ENCODE results near the gene NSG1.

The NSG1 gene

DNA sequence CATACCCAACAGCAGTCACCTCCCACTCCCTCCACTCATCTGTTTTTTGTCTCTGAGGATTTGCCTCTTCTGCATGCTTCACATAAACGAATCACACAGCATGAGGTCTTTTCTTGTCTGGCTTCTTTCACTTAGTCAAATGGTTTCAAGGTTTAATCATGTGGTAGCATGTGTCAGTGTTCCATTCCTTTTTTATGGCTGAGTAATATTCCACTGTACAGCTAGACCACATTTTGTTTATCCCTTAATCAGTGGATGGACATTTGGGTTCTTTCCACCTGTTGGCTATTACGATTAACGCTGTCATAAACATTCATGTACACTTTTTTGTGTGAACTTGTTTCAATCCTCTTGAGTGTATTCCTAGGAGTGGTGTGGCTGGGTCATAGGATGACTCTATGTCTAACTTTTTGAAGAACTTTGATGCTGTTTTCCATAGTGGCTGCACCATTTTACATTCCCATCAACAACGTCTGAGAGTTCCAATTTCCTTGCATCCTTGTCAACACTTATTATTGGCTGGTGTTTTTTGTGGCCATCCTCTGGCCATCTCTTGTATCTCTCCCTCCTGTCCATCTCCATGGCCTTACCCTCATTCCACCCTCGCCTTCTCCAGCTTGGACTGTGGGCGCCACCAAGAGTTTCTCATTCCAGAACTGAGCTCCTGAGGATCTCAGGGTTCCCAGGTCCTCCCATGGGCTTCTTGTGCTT lies 12.4 kb upstream of the NSG1 start:
- no peak for DNase-seq

GRCh38 chr4:4376074-4376473 lies 10.8 kb upstream of the NSG1 start:
- DNase-seq, result no peak

- DNase-seq, result no peak
Observed at GRCh38 chr4:4377191-4377590, 9.7 kb upstream of the NSG1 start.

- no peak for DNase-seq
Observed at GRCh38 chr4:4377732-4378460, 9.0 kb upstream of the NSG1 start.

DNA sequence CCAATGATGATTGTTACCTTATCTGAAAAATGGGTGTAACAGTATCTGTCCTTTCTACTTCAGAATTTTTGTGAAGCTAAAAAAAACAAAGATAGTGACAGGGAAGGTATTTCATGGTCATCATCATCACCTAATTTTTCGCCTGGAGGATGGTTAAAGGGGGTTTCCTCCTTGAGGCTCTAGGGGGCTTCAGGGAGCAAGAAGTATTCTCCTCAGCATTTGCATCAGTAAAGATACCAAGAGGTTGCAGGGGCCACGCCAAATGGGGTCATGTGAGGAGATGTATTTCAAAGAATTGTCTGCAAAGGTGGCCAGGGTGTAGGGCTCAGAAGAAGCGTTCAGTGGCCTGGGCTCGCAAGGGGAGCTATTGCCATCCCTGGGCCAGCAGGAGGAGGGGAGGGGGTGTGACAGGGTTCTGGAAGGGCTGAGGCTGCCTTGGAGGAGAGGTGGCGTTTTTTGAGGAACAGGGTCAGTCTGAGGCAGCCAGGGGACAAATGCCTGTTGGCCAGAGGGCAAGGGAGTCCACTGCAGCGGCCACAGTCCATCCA lies 7.3 kb upstream of the NSG1 start:
- no peak for DNase-seq

DNA sequence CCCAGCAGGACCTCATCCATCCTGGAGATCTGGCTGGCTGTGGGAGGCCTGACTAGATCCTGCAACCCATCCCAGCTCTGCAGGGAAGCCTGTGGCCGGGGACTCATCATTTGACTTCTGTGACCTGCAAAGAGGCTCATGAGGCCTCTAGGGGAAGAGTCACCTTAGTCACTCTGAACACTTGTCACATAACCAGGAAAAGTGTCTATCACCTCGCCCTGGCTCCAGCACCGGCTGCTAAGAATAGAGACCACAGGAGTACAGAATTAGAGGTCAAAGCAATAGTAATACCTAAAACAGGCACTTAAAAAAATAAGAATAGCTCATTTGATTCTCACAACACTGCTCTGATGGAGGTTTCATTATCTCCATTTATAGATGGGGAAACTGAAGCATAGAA lies 3.8 kb upstream of the NSG1 start:
- DNase-seq, result no peak

- no peak for DNase-seq
Observed at GRCh38 chr4:4384837-4385236, 2.1 kb upstream of the NSG1 start.

GRCh38 chr4:4385729-4386295 lies 1.1 kb upstream of the NSG1 start:
- no peak for DNase-seq

- DNase-seq, result no peak
Observed at GRCh38 chr4:4386296-4386735, 586 bp upstream of the NSG1 start.

DNA sequence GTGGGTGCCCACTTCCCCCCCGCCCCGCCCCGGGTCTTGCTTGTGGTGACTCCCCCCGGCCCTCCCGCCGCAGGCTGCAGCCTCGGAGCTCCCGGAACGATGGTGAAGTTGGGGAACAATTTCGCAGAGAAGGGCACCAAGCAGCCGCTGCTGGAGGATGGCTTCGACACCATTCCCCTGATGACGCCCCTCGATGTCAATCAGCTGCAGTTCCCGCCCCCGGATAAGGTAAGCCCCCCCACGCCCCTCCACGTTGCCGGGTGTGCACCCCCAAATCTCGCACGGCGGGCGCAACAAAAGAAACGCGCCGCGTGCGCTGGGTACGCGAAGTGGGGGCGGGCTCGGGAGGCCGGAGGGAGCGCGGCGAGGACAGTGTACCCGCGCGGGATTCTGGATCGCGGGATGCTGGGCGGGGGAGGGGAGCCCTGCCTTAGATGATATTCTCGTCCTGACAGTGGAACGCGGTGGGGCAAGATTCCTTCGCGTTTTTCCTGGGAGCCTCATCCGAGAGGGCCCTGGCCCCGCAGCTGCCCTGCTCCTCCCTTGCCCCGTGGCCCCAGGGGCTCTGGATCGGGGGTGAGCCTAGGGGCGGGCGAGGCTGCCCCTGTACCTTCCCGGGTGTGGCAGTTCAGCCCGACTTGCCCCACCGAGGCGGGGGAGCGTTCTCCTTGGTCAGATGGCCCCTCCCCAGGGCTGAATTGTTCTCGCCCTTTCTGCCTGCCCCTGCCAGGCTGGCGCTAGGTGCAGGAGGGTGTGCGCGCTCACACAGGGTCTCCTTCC lies 819 bp downstream of the NSG1 start:
- DNase-seq, result no peak

DNA sequence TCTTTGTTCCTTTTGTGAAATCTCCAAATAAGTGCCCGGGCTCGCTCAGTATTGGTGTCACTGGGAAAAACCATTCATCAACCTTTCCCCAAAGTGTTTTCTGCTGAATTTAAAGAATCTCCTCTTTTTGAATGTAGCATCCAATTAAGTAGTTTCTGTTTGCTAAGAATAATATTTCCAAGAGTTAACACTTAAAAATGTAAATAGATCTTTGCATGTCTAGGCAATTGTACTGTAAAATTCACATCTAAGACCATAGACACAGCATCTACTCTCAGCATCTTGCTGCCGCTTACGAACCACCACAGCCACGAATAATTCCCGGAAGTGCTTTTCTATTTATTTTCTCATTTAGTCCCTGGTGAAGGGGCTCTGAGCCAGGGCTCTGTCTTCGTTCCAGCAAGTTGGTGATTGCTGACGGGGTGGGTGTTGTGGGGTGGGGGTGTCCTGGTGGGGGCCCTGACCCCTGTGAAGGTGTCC lies 1.4 kb downstream of the NSG1 start:
- no peak for DNase-seq

- DNase-seq, result no peak
Observed at GRCh38 chr4:4388836-4389575, 2.1 kb downstream of the NSG1 start.

- DNase-seq, result no peak
Observed at GRCh38 chr4:4390046-4390445, 3.1 kb downstream of the NSG1 start.

- DNase-seq, result no peak
Observed at GRCh38 chr4:4390515-4391240, 3.8 kb downstream of the NSG1 start.

DNA sequence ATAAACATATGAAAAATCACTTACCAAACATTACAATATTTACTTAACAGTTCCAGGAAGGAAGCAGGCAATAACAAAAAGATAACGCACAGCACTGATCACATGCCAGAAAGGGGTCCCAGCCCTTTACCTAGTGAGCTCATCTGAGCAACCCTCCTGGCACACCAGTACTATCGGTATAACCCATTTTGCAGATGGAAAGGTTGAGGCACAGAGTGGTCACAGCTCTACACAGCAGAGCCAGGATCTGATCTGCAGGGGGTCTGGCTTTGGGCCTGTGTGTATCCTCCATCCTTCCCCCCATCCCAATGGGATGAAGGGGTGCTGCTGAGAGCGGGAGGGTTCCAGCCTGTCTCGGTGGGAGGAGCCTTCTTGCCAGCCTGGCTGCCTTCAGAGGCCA lies 5.0 kb downstream of the NSG1 start:
- no peak for DNase-seq

GRCh38 chr4:4392501-4393183 lies 5.7 kb downstream of the NSG1 start:
- no peak for DNase-seq

DNA sequence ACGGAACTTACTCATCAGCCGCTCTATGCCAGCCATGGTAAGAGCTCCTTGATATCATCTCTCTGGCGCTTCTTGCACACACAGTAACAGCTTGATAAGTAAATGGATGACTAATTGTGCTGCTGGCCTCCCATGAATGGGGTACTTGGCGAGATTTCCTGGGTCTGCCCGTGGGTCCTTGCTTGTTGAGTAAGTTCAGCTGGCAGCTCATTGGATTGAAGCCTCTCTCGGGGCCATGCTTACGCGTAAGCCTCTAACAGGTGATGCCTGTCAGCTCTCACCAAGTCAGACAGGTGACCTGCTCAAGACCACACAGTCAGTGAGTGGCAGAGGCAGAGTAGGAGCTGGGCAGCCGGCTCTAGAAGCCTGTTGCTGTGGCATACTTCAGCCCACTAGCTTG lies 7.7 kb downstream of the NSG1 start:
- DNase-seq, result no peak

DNA sequence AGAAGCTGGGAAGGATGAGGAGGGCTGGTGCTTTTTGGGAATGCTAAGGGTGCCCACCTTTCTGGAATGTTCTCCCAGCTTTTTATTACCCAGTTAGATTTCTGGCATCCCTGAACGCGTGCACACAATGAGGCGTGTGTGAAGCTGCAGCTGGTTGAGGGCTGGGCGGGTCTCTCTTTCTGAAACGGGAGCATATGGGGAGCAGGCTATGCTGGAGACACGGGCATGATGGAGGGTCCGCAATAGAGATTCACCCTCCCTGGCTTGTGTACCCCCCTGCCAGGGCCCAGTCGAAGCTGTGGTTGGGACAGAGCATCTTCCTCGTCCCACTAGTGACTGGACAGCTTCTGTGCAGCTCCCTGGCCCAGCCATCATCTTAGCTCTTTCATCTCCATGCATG lies 8.5 kb downstream of the NSG1 start:
- DNase-seq, result no peak

DNA sequence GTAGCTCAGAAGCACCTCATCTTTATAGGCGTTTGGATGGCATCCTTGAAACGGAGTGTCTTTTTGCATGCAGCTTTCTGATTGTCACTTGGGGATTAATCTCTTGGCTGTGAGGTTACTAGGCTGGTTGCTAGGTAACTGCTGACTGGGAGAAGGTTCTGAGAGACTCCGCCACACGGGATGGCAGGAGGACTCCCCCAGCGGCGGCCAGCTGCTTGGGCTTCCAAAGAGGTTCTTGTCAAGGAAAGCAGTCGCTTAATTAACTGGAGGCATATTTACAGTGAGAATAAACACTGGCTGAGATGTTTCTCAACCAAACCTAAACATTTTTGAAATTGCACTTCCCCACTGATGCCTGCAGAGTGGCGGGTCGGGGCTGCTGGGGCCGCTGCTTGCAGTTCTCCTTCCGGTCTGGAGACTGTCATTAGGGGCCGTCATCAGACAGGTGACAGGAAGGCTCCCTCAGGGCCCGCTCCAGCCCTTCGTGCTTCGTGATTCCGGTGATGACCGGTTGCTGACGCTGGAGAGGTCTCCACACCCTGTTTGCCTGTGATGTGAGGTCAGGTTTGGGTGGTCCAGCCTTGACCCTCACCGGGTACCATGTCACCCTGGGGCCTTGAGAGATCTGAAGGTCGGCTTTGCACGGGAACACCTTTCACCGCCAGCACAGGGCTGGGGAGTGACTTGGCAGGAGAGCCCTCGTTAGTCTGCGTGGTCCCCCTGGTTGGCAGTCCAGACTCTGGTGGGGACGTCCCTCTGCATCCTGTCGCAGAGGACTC lies 9.1 kb downstream of the NSG1 start:
- no peak for DNase-seq
